Astrocyte of the cerebellum (primary cell): ENCODE data around the gene SULF2.

Source experiments
- DNase-seq: peaks from one replicate; pipeline ENCODE4 v3.0.0-alpha.2; 2011; ENCODE audit warnings: low read depth
- H3K4me3 ChIP-seq: 2 replicates; pipeline ENCODE4 v1.5.1; 2011; ENCODE audit warnings: mild to moderate bottlenecking, low read depth, low read length, moderate library complexity
- in situ Hi-C: cut with HindIII; loops from 2 replicates; pipeline ENCODE4 v1.10.0; 2017; ENCODE audit warnings: low sequenced_read_pairs
- TF ChIP-seq, protein P1 (sequence below): IDR thresholded peaks from 2 replicates; pipeline ENCODE4 v1.5.1; 2012; ENCODE audit warnings: low read length, low read depth, moderate library complexity, mild to moderate bottlenecking; ENCODE audit errors: missing control alignments

Gene SULF2

GRCh38 chr20:47730744-47731143 lies 54.5 kb downstream of the SULF2 start:
- in situ Hi-C loops = no loop called here
- TF ChIP-seq, protein P1, sequence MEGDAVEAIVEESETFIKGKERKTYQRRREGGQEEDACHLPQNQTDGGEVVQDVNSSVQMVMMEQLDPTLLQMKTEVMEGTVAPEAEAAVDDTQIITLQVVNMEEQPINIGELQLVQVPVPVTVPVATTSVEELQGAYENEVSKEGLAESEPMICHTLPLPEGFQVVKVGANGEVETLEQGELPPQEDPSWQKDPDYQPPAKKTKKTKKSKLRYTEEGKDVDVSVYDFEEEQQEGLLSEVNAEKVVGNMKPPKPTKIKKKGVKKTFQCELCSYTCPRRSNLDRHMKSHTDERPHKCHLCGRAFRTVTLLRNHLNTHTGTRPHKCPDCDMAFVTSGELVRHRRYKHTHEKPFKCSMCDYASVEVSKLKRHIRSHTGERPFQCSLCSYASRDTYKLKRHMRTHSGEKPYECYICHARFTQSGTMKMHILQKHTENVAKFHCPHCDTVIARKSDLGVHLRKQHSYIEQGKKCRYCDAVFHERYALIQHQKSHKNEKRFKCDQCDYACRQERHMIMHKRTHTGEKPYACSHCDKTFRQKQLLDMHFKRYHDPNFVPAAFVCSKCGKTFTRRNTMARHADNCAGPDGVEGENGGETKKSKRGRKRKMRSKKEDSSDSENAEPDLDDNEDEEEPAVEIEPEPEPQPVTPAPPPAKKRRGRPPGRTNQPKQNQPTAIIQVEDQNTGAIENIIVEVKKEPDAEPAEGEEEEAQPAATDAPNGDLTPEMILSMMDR = no peak

GRCh38 chr20:47729472-47729871 lies 55.8 kb downstream of the SULF2 start:
- no peak for DNase-seq
- H3K4me3 ChIP-seq = no peak overlapping the region
- TF ChIP-seq, protein P1 = no peak
- in situ Hi-C loops = no loop called here

More at GRCh38 chr20:47730744-47731143, 54.5 kb downstream of the SULF2 start:
- H3K4me3 ChIP-seq = no peak overlapping the region
- no peak for DNase-seq

GRCh38 chr20:47727909-47728361 lies 57.3 kb downstream of the SULF2 start:
- no peak overlapping the region for H3K4me3 ChIP-seq
- DNase-seq = no peak
- TF ChIP-seq, protein P1 = no peak
- in situ Hi-C loops = no loop called here

GRCh38 chr20:47727170-47727880 lies 58.0 kb downstream of the SULF2 start:
- TF ChIP-seq, protein P1 = no peak
- DNase-seq = no peak
- in situ Hi-C loops = no loop called here
- H3K4me3 ChIP-seq = no peak overlapping the region

DNA sequence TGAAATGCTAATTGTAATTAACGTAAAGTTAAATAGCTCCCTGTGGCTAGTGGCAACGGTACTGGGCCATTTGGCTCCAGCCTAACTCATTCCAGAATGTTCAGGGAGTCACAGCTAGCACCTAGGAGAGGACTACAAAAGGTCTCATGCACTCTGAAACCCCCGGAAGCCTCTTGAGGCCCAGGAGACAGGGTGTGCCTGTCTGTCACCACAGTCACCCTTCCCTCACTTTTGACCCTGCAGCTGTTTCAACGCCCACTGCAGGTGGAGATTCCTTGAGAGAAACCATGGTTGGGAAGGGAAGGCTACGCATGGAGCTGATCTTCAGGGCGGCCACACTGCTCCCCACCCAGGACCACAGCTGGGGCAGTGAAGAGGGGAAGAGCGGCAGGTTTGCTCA lies 58.6 kb downstream of the SULF2 start:
- no peak for DNase-seq

DNA sequence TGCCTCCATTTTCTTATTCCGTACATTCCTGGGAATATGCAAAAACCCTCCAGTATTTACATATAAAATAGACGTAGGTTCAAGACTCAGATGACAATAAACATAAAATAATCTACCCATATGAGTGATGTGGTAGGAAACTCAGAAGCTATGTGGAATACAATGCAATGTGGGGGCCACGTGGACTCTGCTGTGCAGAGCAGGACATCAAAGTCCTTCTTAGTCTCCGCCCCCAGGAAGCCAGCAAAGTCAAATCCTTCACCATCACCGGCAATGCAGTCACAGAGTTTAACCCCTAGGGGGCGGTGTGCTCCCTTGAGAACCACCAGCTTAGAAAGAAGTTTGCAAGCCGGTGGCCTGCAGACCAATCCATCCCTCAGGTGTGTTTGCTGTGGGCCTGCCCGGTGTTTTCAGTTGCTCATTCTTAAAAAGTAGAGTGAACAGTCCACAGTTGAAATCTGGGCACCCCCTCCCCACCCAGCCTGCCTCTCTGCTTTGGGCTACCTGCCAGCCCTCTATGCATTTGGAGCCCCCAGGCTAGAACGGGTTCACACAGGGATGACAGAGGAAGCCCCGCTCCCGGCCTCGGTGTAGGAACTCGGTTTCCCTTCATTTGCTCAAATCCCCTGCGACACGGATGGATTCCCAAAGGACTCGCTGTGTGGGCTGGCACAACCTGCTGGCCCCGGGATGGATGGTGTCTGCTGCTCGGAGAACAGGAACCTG lies 59.9 kb downstream of the SULF2 start:
- in situ Hi-C loops = no loop called here
- TF ChIP-seq, protein P1 = peak; percentile 86
- peak; percentile 75 for DNase-seq
- no peak overlapping the region for H3K4me3 ChIP-seq

More for the DNA sequence above, 58.6 kb downstream of the SULF2 start:
- no peak overlapping the region for H3K4me3 ChIP-seq
- in situ Hi-C loops = no loop called here
- TF ChIP-seq, protein P1 = no peak
